Right atrium auricular region (tissue), 2 donors: ENCODE data around the gene FTCDNL1. TPM values are rescaled to one million over a fixed set of nuclear protein-coding genes. Genes with fewer than 3 reads are reported as not detected.

Experiments used
- DNase-seq: peaks from one replicate; pipeline ENCODE4 v3.0.0-alpha.2; 2019; ENCODE audit warnings: low spot score
- H3K27ac ChIP-seq, 2 donors: fragments of 200-600 bp; sonication (generic); 1 replicate in 1 of 2; 2 replicates in 1 of 2; pipeline ENCODE4 v1.5.1; 2016 to 2019
- H3K27me3 ChIP-seq, 2 donors: fragments of 200-600 bp; sonication (generic); one replicate each; pipeline versions ENCODE4 v1.5.1 to v1.6.0; 2017 to 2019
- H3K36me3 ChIP-seq: fragments of 200-600 bp; sonication (generic); one replicate; pipeline ENCODE4 v1.5.1; 2016
- H3K4me1 ChIP-seq, 2 donors: fragments of 200-600 bp; sonication (generic); one replicate each; pipeline versions ENCODE4 v1.5.1 to v1.6.0; 2017 to 2019
- H3K4me3 ChIP-seq, 2 donors: fragments of 200-600 bp; sonication (generic); 1 replicate in 1 of 2; 2 replicates in 1 of 2; pipeline ENCODE4 v1.5.1; 2017 to 2019; ENCODE audit warnings: mild to moderate bottlenecking in 1 of 2, moderate library complexity in 1 of 2
- H3K9me3 ChIP-seq, 2 donors: fragments of 200-600 bp; sonication (generic); one replicate each; pipeline ENCODE4 v1.5.1; 2019
- total RNA-seq, 2 donors: library from RNA; depleted of rRNA; stranded (reverse); fragments of >200 nt; gene quantifications; one replicate each; pipeline ENCODE4 v1.1.0, GENCODE V29; 2016
- TF ChIP-seq, protein P1 (sequence below), 2 donors: fragments of 200-600 bp; sonication (generic); IDR thresholded peaks; one replicate each; pipeline ENCODE4 v1.5.1; 2019; ENCODE audit warnings: antibody characterized with exemption in 2 of 2

FTCDNL1 gene
- total RNA-seq, 2 donors from 2014 or later: 2.8 to 3.5 TPM

DNA sequence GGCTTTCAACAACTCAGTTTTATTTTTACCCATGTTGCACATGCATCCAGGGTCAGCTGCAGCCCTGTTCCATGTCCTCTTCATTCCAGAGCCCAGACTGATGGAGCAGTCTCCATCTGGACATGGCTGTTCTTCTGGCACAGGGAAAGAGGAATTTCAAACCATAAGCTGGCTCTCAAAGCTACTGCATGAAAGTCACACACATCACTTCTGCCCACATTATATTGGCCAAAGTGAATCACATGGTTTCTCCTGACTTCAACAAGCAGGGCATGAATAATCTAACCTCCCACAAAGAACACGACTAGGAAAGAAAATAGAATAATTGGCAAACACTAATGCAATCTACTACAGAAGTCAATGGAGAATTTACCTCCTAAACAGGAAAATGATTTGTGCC is 94.2 kb downstream of the FTCDNL1 start:
- TF ChIP-seq, protein P1, sequence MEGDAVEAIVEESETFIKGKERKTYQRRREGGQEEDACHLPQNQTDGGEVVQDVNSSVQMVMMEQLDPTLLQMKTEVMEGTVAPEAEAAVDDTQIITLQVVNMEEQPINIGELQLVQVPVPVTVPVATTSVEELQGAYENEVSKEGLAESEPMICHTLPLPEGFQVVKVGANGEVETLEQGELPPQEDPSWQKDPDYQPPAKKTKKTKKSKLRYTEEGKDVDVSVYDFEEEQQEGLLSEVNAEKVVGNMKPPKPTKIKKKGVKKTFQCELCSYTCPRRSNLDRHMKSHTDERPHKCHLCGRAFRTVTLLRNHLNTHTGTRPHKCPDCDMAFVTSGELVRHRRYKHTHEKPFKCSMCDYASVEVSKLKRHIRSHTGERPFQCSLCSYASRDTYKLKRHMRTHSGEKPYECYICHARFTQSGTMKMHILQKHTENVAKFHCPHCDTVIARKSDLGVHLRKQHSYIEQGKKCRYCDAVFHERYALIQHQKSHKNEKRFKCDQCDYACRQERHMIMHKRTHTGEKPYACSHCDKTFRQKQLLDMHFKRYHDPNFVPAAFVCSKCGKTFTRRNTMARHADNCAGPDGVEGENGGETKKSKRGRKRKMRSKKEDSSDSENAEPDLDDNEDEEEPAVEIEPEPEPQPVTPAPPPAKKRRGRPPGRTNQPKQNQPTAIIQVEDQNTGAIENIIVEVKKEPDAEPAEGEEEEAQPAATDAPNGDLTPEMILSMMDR (IDR thresholded peaks at IDR 0.05): no peak
- Histone ChIP-seq H3K27me3 (no peaks in the 10 kb centered on the region), H3K27ac (no peak overlapping the region), H3K36me3 (no peaks in the 10 kb centered on the region), H3K4me3 (no peak overlapping the region), H3K4me1 (no peaks in the 10 kb centered on the region), H3K9me3 (no peaks in the 10 kb centered on the region)
- no peak for DNase-seq

GRCh38 chr2:199756211-199756610 is 94.8 kb downstream of the FTCDNL1 start:
- Histone ChIP-seq H3K27me3 (no peaks in the 10 kb centered on the region), H3K9me3 (no peaks in the 10 kb centered on the region), H3K27ac (no peak overlapping the region), H3K4me3 (no peak overlapping the region), H3K4me1 (no peaks in the 10 kb centered on the region), H3K36me3 (no peaks in the 10 kb centered on the region)
- TF ChIP-seq, protein P1 (IDR thresholded peaks at IDR 0.05): no peak
- no peak for DNase-seq

GRCh38 chr2:199754766-199755165 is 96.2 kb downstream of the FTCDNL1 start:
- DNase-seq: no peak
- H3K9me3 ChIP-seq: no peaks in the 10 kb centered on the region
- no peaks in the 10 kb centered on the region for H3K4me1 ChIP-seq
- H3K27me3 ChIP-seq: no peaks in the 10 kb centered on the region
- H3K36me3 ChIP-seq: no peaks in the 10 kb centered on the region
- H3K27ac ChIP-seq: no peak overlapping the region
- TF ChIP-seq, protein P1 (IDR thresholded peaks at IDR 0.05): no peak
- no peak overlapping the region for H3K4me3 ChIP-seq

DNA sequence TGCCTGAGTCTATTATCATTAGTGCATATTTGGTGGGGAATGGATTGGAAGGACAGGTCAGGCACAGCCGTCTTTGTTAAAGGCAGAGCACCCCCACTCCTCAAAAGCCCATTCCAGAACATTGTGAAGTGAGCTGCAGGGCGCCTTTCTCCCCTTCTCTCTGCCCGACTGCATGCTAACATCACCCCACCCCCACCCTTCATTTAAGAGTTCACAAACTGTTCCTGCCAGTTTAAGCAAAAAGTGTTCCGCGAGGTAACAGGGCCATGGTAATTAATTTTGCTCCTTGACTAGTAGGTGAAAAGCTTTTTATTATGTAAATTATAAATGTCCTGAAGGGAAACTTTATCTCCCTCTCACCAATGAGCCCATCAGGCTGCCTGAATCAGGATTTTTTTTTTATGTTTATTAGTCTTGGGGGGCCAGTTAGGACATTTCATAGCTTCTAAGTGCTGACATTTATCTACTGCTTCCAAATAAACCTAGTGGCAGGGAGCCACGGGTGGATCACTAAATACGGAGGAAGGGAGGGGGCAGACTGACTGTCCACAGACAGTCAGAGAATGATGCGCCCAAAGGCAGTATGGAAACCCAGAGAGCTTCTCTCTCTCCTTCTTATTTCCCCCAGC is 99.4 kb downstream of the FTCDNL1 start:
- H3K27me3 ChIP-seq: no peaks in the 10 kb centered on the region
- H3K4me1 ChIP-seq: no peaks in the 10 kb centered on the region
- H3K27ac ChIP-seq: no peak overlapping the region
- no peak for DNase-seq
- no peaks in the 10 kb centered on the region for H3K36me3 ChIP-seq
- no peaks in the 10 kb centered on the region for H3K9me3 ChIP-seq
- no peak overlapping the region for H3K4me3 ChIP-seq
- TF ChIP-seq, protein P1 (IDR thresholded peaks at IDR 0.05): no peak

DNA sequence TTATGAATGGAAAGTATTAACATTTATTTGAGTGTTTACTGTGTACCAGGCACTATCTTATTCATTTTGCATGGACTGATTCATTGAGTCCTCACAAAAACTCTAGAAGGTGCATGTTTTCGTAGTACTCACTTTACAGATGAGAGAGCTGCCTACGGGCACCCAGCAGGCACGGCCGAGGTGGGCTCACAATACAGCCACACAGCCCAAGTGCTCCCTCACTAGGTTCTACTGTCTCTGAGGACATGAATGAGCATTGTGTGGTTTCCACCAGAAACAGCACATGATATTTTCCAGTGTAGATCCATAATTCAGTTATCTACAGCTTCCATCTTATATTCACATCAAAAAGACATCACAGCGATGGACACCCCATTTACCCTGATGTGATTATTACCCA is 101.4 kb downstream of the FTCDNL1 start:
- Histone ChIP-seq H3K9me3 (no peaks in the 10 kb centered on the region), H3K27me3 (no peaks in the 10 kb centered on the region), H3K4me3 (no peak overlapping the region), H3K27ac (no peak overlapping the region), H3K36me3 (no peaks in the 10 kb centered on the region), H3K4me1 (no peaks in the 10 kb centered on the region)
- TF ChIP-seq, protein P1 (IDR thresholded peaks at IDR 0.05): no peak
- DNase-seq: no peak

GRCh38 chr2:199744724-199745123 is 106.3 kb downstream of the FTCDNL1 start:
- no peak overlapping the region for H3K4me3 ChIP-seq
- TF ChIP-seq, protein P1 (IDR thresholded peaks at IDR 0.05): no peak
- no peaks in the 10 kb centered on the region for H3K36me3 ChIP-seq
- H3K27me3 ChIP-seq: no peaks in the 10 kb centered on the region
- H3K9me3 ChIP-seq: no peaks in the 10 kb centered on the region
- DNase-seq: no peak
- no peaks in the 10 kb centered on the region for H3K4me1 ChIP-seq
- no peak overlapping the region for H3K27ac ChIP-seq
